IMR-90 (cell line): ENCODE measurements around the gene KAT6B. TPM values are rescaled to one million over a fixed set of nuclear protein-coding genes. Genes with fewer than 3 reads are reported as not detected.

Source experiments
- ATAC-seq: fragments of 200-7000 bp; cut with Tn5 transposase; 2 replicates; pipeline ENCODE4 v1.9.1; 2020; ENCODE audit warnings: low read depth, mild to moderate bottlenecking, moderate library complexity
- BruUV-seq: library from RNA; stranded (reverse); fragments of 400-500 nt; replicated peaks from 2 replicates; lab custom pipeline; 2021; lab: Mats Ljungman, UMichigan
- CTCF ChIA-PET: fragments of 300-600 bp; formaldehyde crosslinking; extraction: SDS; loops from one replicate; lab custom pipeline; 2021; ENCODE audit warnings: antibody characterized with exemption; lab: Yijun Ruan, JAX
- POLR2A ChIA-PET: fragments of 300-600 bp; sonication (Branson Sonifier 250); formaldehyde crosslinking; loops from one replicate; lab custom pipeline; 2022; ENCODE audit warnings: antibody characterized with exemption; ENCODE audit not compliant: unreplicated experiment; lab: Charles Lee
- DNase-seq: peaks from one replicate; pipeline ENCODE4 v3.0.0; 2013
- H2AFZ ChIP-seq: replicated peaks from 2 replicates; pipeline ENCODE3; 2013; ENCODE audit warnings: low read length, mild to moderate bottlenecking; ENCODE audit not compliant: poor library complexity
- H2AK5ac ChIP-seq: 2 replicates; pipeline ENCODE4 v1.6.1; 2013; ENCODE audit warnings: low read depth, low read length, inconsistent platforms
- H2AK9ac ChIP-seq: replicated peaks from 2 replicates; pipeline ENCODE3; 2013; ENCODE audit warnings: mild to moderate bottlenecking, low read depth, low read length, moderate library complexity; ENCODE audit not compliant: poor library complexity
- H2BK120ac ChIP-seq: 2 replicates; pipeline ENCODE4 v1.6.1; 2013; ENCODE audit warnings: low read depth, low read length, inconsistent platforms
- H2BK15ac ChIP-seq: 3 replicates; pipeline ENCODE4 v1.6.1; 2013; ENCODE audit warnings: low read depth, low read length, inconsistent platforms
- H2BK20ac ChIP-seq: 2 replicates; pipeline ENCODE4 v1.6.1; 2013; ENCODE audit warnings: low read depth, mild to moderate bottlenecking, inconsistent platforms, low read length, moderate library complexity
- H2BK5ac ChIP-seq: 2 replicates; pipeline ENCODE4 v1.6.1; 2013; ENCODE audit warnings: mild to moderate bottlenecking, low read depth, low read length, inconsistent platforms; ENCODE audit not compliant: poor library complexity, severe bottlenecking
- H3K14ac ChIP-seq: replicated peaks from 2 replicates; pipeline ENCODE4 v1.6.1; 2013; ENCODE audit warnings: low read depth, low read length, inconsistent platforms
- H3K18ac ChIP-seq: 2 replicates; pipeline ENCODE4 v1.6.1; 2013; ENCODE audit warnings: low read depth, low read length, control low read depth
- H3K23ac ChIP-seq: 2 replicates; pipeline ENCODE4 v1.6.1; 2013; ENCODE audit warnings: low read depth, low read length, inconsistent platforms
- H3K27ac ChIP-seq: 2 replicates; pipeline ENCODE4 v1.5.1; 2013; ENCODE audit warnings: mild to moderate bottlenecking, control low read depth, low read length; ENCODE audit not compliant: insufficient read depth
- H3K27me3 ChIP-seq: 2 replicates; pipeline ENCODE4 v1.6.1; 2013; ENCODE audit warnings: low read length; ENCODE audit not compliant: control insufficient read depth, insufficient read depth
- H3K36me3 ChIP-seq: 2 replicates; pipeline ENCODE4 v1.6.1; 2013; ENCODE audit warnings: low read length, mixed read lengths; ENCODE audit not compliant: control insufficient read depth, insufficient read depth
- H3K4ac ChIP-seq: 2 replicates; pipeline ENCODE4 v1.6.1; 2013; ENCODE audit warnings: low read depth, low read length, inconsistent platforms
- H3K4me1 ChIP-seq: 2 replicates; pipeline ENCODE4 v1.6.1; 2013; ENCODE audit warnings: low read length, mixed read lengths; ENCODE audit not compliant: control insufficient read depth, insufficient read depth
- H3K4me2 ChIP-seq: 2 replicates; pipeline ENCODE4 v1.6.1; 2013; ENCODE audit warnings: low read depth, mild to moderate bottlenecking, control low read depth, low read length, moderate library complexity
- H3K4me3 ChIP-seq: 2 replicates; pipeline ENCODE4 v1.5.1; 2013; ENCODE audit warnings: low read depth, mild to moderate bottlenecking, control low read depth, low read length, moderate library complexity; ENCODE audit not compliant: insufficient read depth
- H3K56ac ChIP-seq: 2 replicates; pipeline ENCODE4 v1.6.1; 2013; ENCODE audit warnings: low read length, inconsistent platforms; ENCODE audit not compliant: insufficient read depth; ENCODE audit errors: extremely low read depth
- H3K79me1 ChIP-seq, 2 experiments: 2 replicates each; pipeline ENCODE4 v1.6.1; 2013; ENCODE audit warnings: low read length in 2 of 2, inconsistent platforms in 1 of 2, low read depth in 1 of 2
- H3K9ac ChIP-seq: 2 replicates; pipeline ENCODE4 v1.6.1; 2013; ENCODE audit warnings: low read depth, low read length, control low read depth
- H3K9me1 ChIP-seq: 2 replicates; pipeline ENCODE4 v1.6.1; 2013; ENCODE audit warnings: low read length, inconsistent platforms; ENCODE audit not compliant: insufficient read depth
- H3K9me3 ChIP-seq: 2 replicates; pipeline ENCODE4 v1.6.1; 2013; ENCODE audit warnings: low read length; ENCODE audit not compliant: control insufficient read depth, insufficient read depth
- H4K20me1 ChIP-seq: 2 replicates; pipeline ENCODE4 v1.6.1; 2013; ENCODE audit warnings: low read length, inconsistent platforms; ENCODE audit not compliant: insufficient read depth
- H4K5ac ChIP-seq: 2 replicates; pipeline ENCODE4 v1.6.1; 2013; ENCODE audit warnings: mild to moderate bottlenecking, low read depth, low read length, control low read depth
- H4K8ac ChIP-seq, 2 experiments: 2 replicates each; pipeline ENCODE4 v1.6.1; 2013; ENCODE audit warnings: low read depth in 2 of 2, low read length in 2 of 2, control low read depth in 1 of 2, inconsistent platforms in 1 of 2
- H4K91ac ChIP-seq: 2 replicates; pipeline ENCODE4 v1.6.1; 2013; ENCODE audit warnings: low read depth, low read length, inconsistent platforms; ENCODE audit not compliant: insufficient read depth
- MXI1 ChIP-seq: IDR thresholded peaks from 2 replicates; pipeline ENCODE4 v1.6.1; 2012; ENCODE audit warnings: low read depth, mild to moderate bottlenecking, low read length, moderate library complexity, borderline replicate concordance
- WGBS, 2 experiments: methylation state at CpG; one replicate each; pipeline versions ENCODE4 v1.1.5 to v1.1.7; 2013; ENCODE audit warnings: missing lambda C conversion rate in 2 of 2; ENCODE audit not compliant: insufficient read length in 1 of 2; ENCODE audit errors: extremely low coverage in 2 of 2; 5-methylcytosine and 5-hydroxymethylcytosine counted together
- dilution Hi-C: fragments of 300-500 bp; cut with HindIII; formaldehyde crosslinking; loops from one replicate; pipeline ENCODE4 v1.14.3; 2018; ENCODE audit warnings: low sequenced_read_pairs; ENCODE audit not compliant: unreplicated experiment
- in situ Hi-C: fragments of 300-500 bp; cut with MboI; formaldehyde crosslinking; loops from 3 replicates; pipeline ENCODE4 v1.14.3; 2019; ENCODE audit warnings: low sequenced_read_pairs, inconsistent platforms, mixed read lengths
- intact Hi-C: fragments of 100-400 bp; cut with micrococcal nuclease; formaldehyde crosslinking; loops from 2 replicates; pipeline ENCODE4 v1.10.0; 2022
- polyA plus RNA-seq, 3 experiments: library from polyadenylated mRNA; depleted of rRNA; stranded (reverse); fragments of >200 nt; gene quantifications; 2 replicates each; pipeline ENCODE4 v1.2.3, GENCODE V29; 2012; ENCODE audit warnings: low replicate concordance in 1 of 3
- total RNA-seq: library from RNA; depleted of rRNA; stranded (reverse); fragments of >200 nt; gene quantifications from 2 replicates; pipeline ENCODE4 v1.2.3, GENCODE V29; 2012

Gene KAT6B
- total and polyA plus RNA-seq, 2 of the 4 experiments (the other 2 are of a cell fraction): 8.8 to 28.1 TPM

- ATAC-seq (no peak), DNase-seq (no peak)
- H2BK120ac ChIP-seq: no peak overlapping the region
- H4K20me1 ChIP-seq: no peaks in the 10 kb centered on the region
- no peaks in the 10 kb centered on the region for H3K79me1 ChIP-seq
- no peak overlapping the region for H3K23ac ChIP-seq
- no peak overlapping the region for H2BK15ac ChIP-seq
- no peak overlapping the region for H2BK5ac ChIP-seq
- no peaks in the 10 kb centered on the region for H3K36me3 ChIP-seq
- intact Hi-C loops (no loop called here), in situ Hi-C loops (no loop called here), dilution Hi-C loops (no loop called here)
- H3K9ac ChIP-seq: no peak overlapping the region
- peaks cover 2% of the 10 kb centered on the region; the same call in 1 of the 2 replicates for H3K4me1 ChIP-seq
- H2AFZ ChIP-seq: no peak overlapping the region
- H4K5ac ChIP-seq: no peak overlapping the region
- no peak overlapping the region for H3K4me3 ChIP-seq
- no peak overlapping the region for H3K18ac ChIP-seq
- no peak for TF ChIP-seq MXI1
- H4K91ac ChIP-seq: no peak overlapping the region
- no peak overlapping the region for H2AK9ac ChIP-seq
- H3K14ac ChIP-seq: no peak overlapping the region
- BruUV-seq: no TSS peak
- H2BK20ac ChIP-seq: no peak overlapping the region
- ChIA-PET POLR2A (no interaction called here), CTCF (no interaction called here)
- no peaks in the 10 kb centered on the region for H3K27me3 ChIP-seq
- no peaks in the 10 kb centered on the region for H3K9me3 ChIP-seq
- H3K9me1 ChIP-seq: peaks cover 5% of the 10 kb centered on the region; the same call in 1 of the 2 replicates
- H3K56ac ChIP-seq: no peak overlapping the region
- no peak overlapping the region for H3K4ac ChIP-seq
- no peak overlapping the region for H4K8ac ChIP-seq
- H2AK5ac ChIP-seq: no peak overlapping the region
- H3K27ac ChIP-seq: no peak overlapping the region
- H3K4me2 ChIP-seq: no peak overlapping the region
- WGBS, 2 experiments: no CpG with 5 or more reads among the region's 2 CpGs
Measured at GRCh38 chr10:74801447-74801846, 25.0 kb upstream of the KAT6B start.
